Heart left ventricle (tissue), 13 donors: ENCODE data around the gene CD96.
"Not testable (repeated sequence)": the region's sequence is repeated elsewhere in the genome, so short reads cannot be mapped to it uniquely, and the experiment has no call there.

Experiments
- POLR2A ChIP-seq, 2 donors: fragments of 450-650 bp; IDR thresholded peaks; one replicate each; pipeline ENCODE4 v1.6.1; 2017; ENCODE audit warnings: antibody characterized with exemption in 2 of 2, mild to moderate bottlenecking in 2 of 2, moderate library complexity in 2 of 2
- TF ChIP-seq, protein P1 (sequence below), 12 donors: fragments of 200-600 bp; sonication (generic) in 4 of 12; IDR thresholded peaks; one replicate each; pipeline versions ENCODE4 v1.5.0 to v1.8.0; 2018 to 2022; ENCODE audit warnings: antibody characterized with exemption in 12 of 12, mild to moderate bottlenecking in 5 of 12
- donor health status: ischemic (EF 13 %, LVEDD 7.1; RV severe dilation, severe dysfunction).
- donor health status: DM: no; HTN: yes; CAD: no.
- donor health status: DM: no; HTN: no; CAD: no.
- donor health status: ischemic (EF 25% LVEDD 6.9; RV normal size, moderate dysfunction).
- donor health status: ischemic (EF 25% LVEDD 5.7; RV mildly dilated, moderate dysfunction).
- donor health status: ischemic (EF 35%, LVEDD 5.7; RV mildly dilated, moderate dysfunction).
- donor health status: nonischemic (EF 11% LVEDD 7.7; RV severe dilation, severe dysfunction).
- donor health status: DM: yes; HTN: yes; CAD: no.
- donor health status: PGD.
- donor health status: ischemic (EF 29% LVEDD 5.4; RV normal size, mild dysfunction).
- donor health status: nonischemic (EF 23%, LVEDD 6.1; RV moderate dilation, normal function).

DNA sequence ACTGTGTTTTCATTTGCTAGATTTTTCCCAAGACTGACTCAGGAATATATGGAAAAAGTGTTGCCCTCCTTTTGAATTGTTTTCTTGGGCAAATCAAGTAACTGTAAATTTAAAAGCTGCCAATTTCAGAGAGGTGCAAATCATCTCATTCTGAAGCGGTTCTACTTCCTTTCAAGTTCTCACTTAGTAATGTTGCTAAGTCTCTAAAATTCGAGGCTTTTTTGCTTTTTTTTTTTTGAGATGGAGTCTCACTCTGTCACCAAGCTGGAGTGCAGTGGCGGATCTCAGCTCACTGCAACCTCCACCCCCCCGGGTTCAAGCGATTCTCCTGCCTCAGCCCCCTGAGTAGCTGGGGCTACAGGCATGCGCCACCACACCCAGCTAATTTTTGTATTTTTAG lies 130.5 kb downstream of the CD96 start:
- TF ChIP-seq, protein P1, sequence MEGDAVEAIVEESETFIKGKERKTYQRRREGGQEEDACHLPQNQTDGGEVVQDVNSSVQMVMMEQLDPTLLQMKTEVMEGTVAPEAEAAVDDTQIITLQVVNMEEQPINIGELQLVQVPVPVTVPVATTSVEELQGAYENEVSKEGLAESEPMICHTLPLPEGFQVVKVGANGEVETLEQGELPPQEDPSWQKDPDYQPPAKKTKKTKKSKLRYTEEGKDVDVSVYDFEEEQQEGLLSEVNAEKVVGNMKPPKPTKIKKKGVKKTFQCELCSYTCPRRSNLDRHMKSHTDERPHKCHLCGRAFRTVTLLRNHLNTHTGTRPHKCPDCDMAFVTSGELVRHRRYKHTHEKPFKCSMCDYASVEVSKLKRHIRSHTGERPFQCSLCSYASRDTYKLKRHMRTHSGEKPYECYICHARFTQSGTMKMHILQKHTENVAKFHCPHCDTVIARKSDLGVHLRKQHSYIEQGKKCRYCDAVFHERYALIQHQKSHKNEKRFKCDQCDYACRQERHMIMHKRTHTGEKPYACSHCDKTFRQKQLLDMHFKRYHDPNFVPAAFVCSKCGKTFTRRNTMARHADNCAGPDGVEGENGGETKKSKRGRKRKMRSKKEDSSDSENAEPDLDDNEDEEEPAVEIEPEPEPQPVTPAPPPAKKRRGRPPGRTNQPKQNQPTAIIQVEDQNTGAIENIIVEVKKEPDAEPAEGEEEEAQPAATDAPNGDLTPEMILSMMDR (IDR thresholded peaks at IDR 0.05), result not testable (repeated sequence)
- TF ChIP-seq POLR2A (IDR thresholded peaks at IDR 0.05), result not testable (repeated sequence)
